HUES6 (cell line): ENCODE measurements around the gene LRRC1.

Experiments used
- H3K27ac ChIP-seq: 2 replicates; pipeline ENCODE4 v1.7.0; 2013; ENCODE audit warnings: low read depth, mild to moderate bottlenecking, low read length, inconsistent platforms
- H3K27me3 ChIP-seq: 2 replicates; pipeline ENCODE4 v1.6.1; 2013; ENCODE audit warnings: low read length; ENCODE audit not compliant: control insufficient read depth, insufficient read depth
- H3K36me3 ChIP-seq: 2 replicates; pipeline ENCODE4 v1.6.1; 2013; ENCODE audit warnings: low read length; ENCODE audit not compliant: control insufficient read depth, insufficient read depth
- H3K4me1 ChIP-seq: 2 replicates; pipeline ENCODE4 v1.6.1; 2013; ENCODE audit warnings: low read length; ENCODE audit not compliant: control insufficient read depth, insufficient read depth
- H3K4me3 ChIP-seq: 2 replicates; pipeline ENCODE4 v1.5.1; 2013; ENCODE audit warnings: low read depth, low read length
- H3K9ac ChIP-seq: one replicate; pipeline ENCODE4 v1.6.1; 2013; ENCODE audit warnings: mild to moderate bottlenecking, low read length
- H3K9me3 ChIP-seq: 2 replicates; pipeline ENCODE4 v1.6.1; 2013; ENCODE audit warnings: low read depth, low read length; ENCODE audit not compliant: control insufficient read depth, insufficient read depth

The LRRC1 gene

GRCh38 chr6:53794720-53795339 is at the start of gene LRRC1:
Gene LRRC1, plus strand, starts transcription at chr6:53795005. Its CDS starts 252 bp downstream, at chr6:53795257.
- H3K9ac ChIP-seq: peak within 1 kb of the TSS; percentile 80
- no peak within 1 kb of the TSS for H3K27ac ChIP-seq
- peaks cover 5% of the 10 kb centered on the region for H3K4me1 ChIP-seq
- H3K27me3 ChIP-seq: peaks cover 33% of the 10 kb centered on the region
- H3K4me3 ChIP-seq: peak within 1 kb of the TSS; percentile 83
- H3K36me3 ChIP-seq: no peaks in the 10 kb centered on the region
- H3K9me3 ChIP-seq: no peaks in the 10 kb centered on the region

GRCh38 chr6:53746442-53747103 is 48.2 kb upstream of the LRRC1 start:
- H3K9me3 ChIP-seq: no peaks in the 10 kb centered on the region
- H3K27me3 ChIP-seq: no peaks in the 10 kb centered on the region
- H3K4me1 ChIP-seq: peaks cover 7% of the 10 kb centered on the region; the same call in 1 of the 2 replicates
- no peaks in the 10 kb centered on the region for H3K36me3 ChIP-seq
- H3K27ac ChIP-seq: no peak overlapping the region
- no peak overlapping the region for H3K4me3 ChIP-seq
- H3K9ac ChIP-seq: no peak overlapping the region

- Histone ChIP-seq H3K36me3 (no peaks in the 10 kb centered on the region), H3K27ac (no peak overlapping the region), H3K4me1 (peaks cover 7% of the 10 kb centered on the region; the same call in 1 of the 2 replicates), H3K9me3 (no peaks in the 10 kb centered on the region), H3K9ac (no peak overlapping the region), H3K27me3 (no peaks in the 10 kb centered on the region), H3K4me3 (no peak overlapping the region)
Observed at GRCh38 chr6:53750052-53750650, 44.7 kb upstream of the LRRC1 start.

- Histone ChIP-seq H3K27ac (no peak overlapping the region), H3K4me3 (no peak overlapping the region), H3K4me1 (peaks cover 5% of the 10 kb centered on the region; the same call in 1 of the 2 replicates), H3K27me3 (no peaks in the 10 kb centered on the region), H3K9ac (no peak overlapping the region), H3K9me3 (no peaks in the 10 kb centered on the region), H3K36me3 (no peaks in the 10 kb centered on the region)
Observed at GRCh38 chr6:53751417-53751816, 43.4 kb upstream of the LRRC1 start.

GRCh38 chr6:53752440-53752839 is 42.4 kb upstream of the LRRC1 start:
- H3K4me1 ChIP-seq: no peaks in the 10 kb centered on the region
- H3K4me3 ChIP-seq: no peak overlapping the region
- no peaks in the 10 kb centered on the region for H3K9me3 ChIP-seq
- no peak overlapping the region for H3K27ac ChIP-seq
- H3K36me3 ChIP-seq: no peaks in the 10 kb centered on the region
- H3K27me3 ChIP-seq: no peaks in the 10 kb centered on the region
- no peak overlapping the region for H3K9ac ChIP-seq

GRCh38 chr6:53752856-53753255 is 41.9 kb upstream of the LRRC1 start:
- H3K27me3 ChIP-seq: no peaks in the 10 kb centered on the region
- H3K4me1 ChIP-seq: no peaks in the 10 kb centered on the region
- no peak overlapping the region for H3K27ac ChIP-seq
- no peak overlapping the region for H3K9ac ChIP-seq
- H3K4me3 ChIP-seq: no peak overlapping the region
- no peaks in the 10 kb centered on the region for H3K9me3 ChIP-seq
- H3K36me3 ChIP-seq: no peaks in the 10 kb centered on the region

GRCh38 chr6:53754330-53754729 is 40.5 kb upstream of the LRRC1 start:
- Histone ChIP-seq H3K4me1 (no peaks in the 10 kb centered on the region), H3K36me3 (no peaks in the 10 kb centered on the region), H3K9me3 (no peaks in the 10 kb centered on the region), H3K9ac (no peak overlapping the region), H3K27ac (no peak overlapping the region), H3K27me3 (no peaks in the 10 kb centered on the region), H3K4me3 (no peak overlapping the region)

GRCh38 chr6:53756396-53756795 is 38.4 kb upstream of the LRRC1 start:
- Histone ChIP-seq H3K4me1 (no peaks in the 10 kb centered on the region), H3K9me3 (no peaks in the 10 kb centered on the region), H3K27me3 (no peaks in the 10 kb centered on the region), H3K36me3 (no peaks in the 10 kb centered on the region), H3K9ac (no peak overlapping the region), H3K4me3 (no peak overlapping the region), H3K27ac (no peak overlapping the region)

GRCh38 chr6:53758496-53758895 is 36.3 kb upstream of the LRRC1 start:
- H3K9ac ChIP-seq: no peak overlapping the region
- no peaks in the 10 kb centered on the region for H3K36me3 ChIP-seq
- H3K9me3 ChIP-seq: no peaks in the 10 kb centered on the region
- H3K27ac ChIP-seq: no peak overlapping the region
- H3K4me1 ChIP-seq: no peaks in the 10 kb centered on the region
- H3K4me3 ChIP-seq: no peak overlapping the region
- no peaks in the 10 kb centered on the region for H3K27me3 ChIP-seq

GRCh38 chr6:53761036-53761435 is 33.8 kb upstream of the LRRC1 start:
- no peaks in the 10 kb centered on the region for H3K27me3 ChIP-seq
- H3K4me1 ChIP-seq: no peaks in the 10 kb centered on the region
- no peaks in the 10 kb centered on the region for H3K36me3 ChIP-seq
- no peaks in the 10 kb centered on the region for H3K9me3 ChIP-seq
- no peak overlapping the region for H3K27ac ChIP-seq
- H3K4me3 ChIP-seq: no peak overlapping the region
- no peak overlapping the region for H3K9ac ChIP-seq

- Histone ChIP-seq H3K9me3 (no peaks in the 10 kb centered on the region), H3K9ac (no peak overlapping the region), H3K4me1 (no peaks in the 10 kb centered on the region), H3K27me3 (no peaks in the 10 kb centered on the region), H3K36me3 (no peaks in the 10 kb centered on the region), H3K27ac (no peak overlapping the region), H3K4me3 (no peak overlapping the region)
Observed at GRCh38 chr6:53765270-53765669, 29.5 kb upstream of the LRRC1 start.
